GM21423 (cell line): ENCODE measurements around the gene MRPL55.

ENCODE experiments used
- ATAC-seq: cut with Tn5 transposase; IDR thresholded peaks from one replicate; pipeline ENCODE4 v1.9.1; 2021; ENCODE audit warnings: mild to moderate bottlenecking, moderate library complexity; ENCODE audit not compliant: unreplicated experiment

The MRPL55 gene

GRCh38 chr1:228060458-228061190 lies 48.5 kb downstream of the MRPL55 start:
- ATAC-seq: no peak

- ATAC-seq: no peak
Observed at GRCh38 chr1:228059634-228060457, 49.3 kb downstream of the MRPL55 start.

- no peak for ATAC-seq
Observed at GRCh38 chr1:228058949-228059633, 50.0 kb downstream of the MRPL55 start.

- no peak for ATAC-seq
Observed at GRCh38 chr1:228058172-228058948, 50.7 kb downstream of the MRPL55 start.
